ENCODE results near the gene IRF1.

IRF1 gene

GRCh38 chr5:132437604-132438266 is 52.8 kb downstream of the IRF1 start:
- peak; percentile 88 to 92 for DNase-seq

- DNase-seq: no peak
Measured at GRCh38 chr5:132436936-132437335, 53.6 kb downstream of the IRF1 start.

GRCh38 chr5:132435886-132436285 is 54.7 kb downstream of the IRF1 start:
- DNase-seq: peak; percentile 57 to 83

- no peak for DNase-seq
Measured at GRCh38 chr5:132435447-132435846, 55.1 kb downstream of the IRF1 start.

- peak in 1 of 2 donors; percentile 22 for DNase-seq
Measured at GRCh38 chr5:132434416-132435286, 55.9 kb downstream of the IRF1 start.

- DNase-seq: no peak
Measured at GRCh38 chr5:132433141-132433540, 57.4 kb downstream of the IRF1 start.

GRCh38 chr5:132431632-132432031 is 58.9 kb downstream of the IRF1 start:
- DNase-seq: peak; percentile 52 to 60
